Measurements from ENCODE around the gene PCK1.

PCK1 gene

DNA sequence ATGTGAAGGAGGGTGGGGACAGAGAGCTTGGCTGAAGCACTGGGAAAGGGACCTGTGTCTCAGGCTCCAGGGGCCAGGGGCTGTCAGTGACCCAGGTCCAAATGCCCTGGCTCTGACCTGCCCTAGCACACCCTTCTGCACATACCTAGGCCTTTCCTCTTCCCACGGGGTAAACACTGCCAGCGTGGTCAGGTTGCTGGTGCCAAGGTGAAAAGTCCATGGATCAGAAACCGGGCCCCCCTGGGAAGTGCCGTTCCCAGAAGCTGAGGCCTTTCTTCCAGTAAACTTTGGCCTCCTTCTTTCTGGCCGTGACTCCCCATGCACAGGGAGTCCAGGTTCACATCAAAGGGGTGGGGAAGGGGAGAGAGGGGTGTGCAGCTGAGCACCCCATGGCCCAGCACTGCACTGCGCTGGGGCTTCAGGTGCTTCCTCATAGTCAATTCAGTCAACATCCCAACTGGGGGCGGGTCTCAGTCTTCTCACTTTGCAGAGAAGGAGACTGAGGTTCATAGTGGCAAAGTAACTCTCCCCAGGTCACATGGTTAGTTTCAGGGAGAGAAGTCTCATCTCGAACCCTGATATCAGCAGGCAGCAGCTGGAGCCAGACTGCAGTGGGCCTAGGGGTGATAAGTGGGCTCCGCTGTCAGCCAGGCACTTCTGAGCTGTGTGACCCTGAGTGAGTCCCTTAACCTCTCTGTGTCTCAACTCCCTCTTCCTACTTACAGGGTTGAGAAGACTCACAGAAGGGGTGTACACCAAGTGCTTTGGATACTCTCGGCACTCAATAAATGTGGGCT lies 17.0 kb downstream of the PCK1 start:
- DNase-seq: no peak

DNA sequence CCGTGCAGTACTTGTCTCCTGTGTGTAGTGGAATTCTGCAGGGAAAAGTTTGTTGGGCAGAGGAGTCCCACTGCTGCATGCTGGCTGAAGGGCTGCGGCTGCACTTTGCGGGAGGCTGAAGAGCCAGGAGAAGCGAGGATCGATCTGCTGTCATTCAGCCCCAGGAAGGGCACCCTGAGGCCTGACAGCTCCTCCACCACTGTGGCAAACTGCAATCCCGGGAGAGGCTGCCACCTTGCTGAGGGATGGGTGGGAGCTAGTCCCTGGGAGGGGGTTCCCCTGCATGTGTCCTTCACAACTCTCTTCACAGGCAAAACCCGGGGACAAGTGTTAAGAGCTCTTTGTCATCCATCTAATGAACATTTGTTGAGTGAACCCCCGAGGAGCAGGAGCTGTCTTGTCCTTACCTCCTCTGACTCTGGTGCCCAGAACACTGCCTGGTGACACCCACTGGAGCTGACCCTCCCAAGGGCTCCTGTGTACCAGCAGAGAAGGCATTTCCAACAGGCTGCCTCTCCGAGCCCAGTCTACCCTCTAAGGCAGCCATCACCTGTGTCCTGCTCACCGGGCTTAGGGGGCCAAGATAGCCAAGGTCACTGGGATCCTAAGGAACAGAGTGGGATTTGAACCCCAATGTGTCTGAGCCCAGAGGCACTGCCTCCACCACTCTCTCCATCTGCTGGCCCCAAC lies 17.7 kb downstream of the PCK1 start:
- DNase-seq: no peak

DNA sequence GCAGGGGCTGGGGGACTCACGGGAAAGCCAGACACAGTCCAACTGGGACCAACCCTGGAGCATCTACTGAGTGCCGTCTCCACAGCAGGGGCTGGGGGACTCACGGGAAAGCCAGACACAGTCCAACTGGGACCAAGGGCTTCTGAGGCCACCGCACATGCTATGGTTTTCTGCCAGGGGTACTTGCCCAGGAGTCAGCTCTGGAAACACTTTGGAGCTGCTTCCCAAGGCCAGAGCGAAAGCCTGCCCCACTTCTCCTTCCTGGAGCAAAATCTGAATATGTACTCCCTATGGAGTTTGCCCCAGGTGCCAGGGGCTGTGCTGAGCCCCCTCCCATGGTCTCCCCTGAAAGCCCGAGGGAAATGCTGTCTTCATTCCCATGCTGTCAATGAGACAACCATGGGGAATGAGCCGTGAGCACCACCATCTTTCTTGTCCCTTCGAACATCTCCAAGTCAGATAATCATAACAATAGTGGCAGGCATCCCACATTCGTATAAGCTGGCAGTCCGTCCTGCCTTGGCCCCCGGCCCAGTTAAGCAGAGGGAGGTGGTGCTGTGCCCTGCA lies 18.5 kb downstream of the PCK1 start:
- no peak for DNase-seq

DNA sequence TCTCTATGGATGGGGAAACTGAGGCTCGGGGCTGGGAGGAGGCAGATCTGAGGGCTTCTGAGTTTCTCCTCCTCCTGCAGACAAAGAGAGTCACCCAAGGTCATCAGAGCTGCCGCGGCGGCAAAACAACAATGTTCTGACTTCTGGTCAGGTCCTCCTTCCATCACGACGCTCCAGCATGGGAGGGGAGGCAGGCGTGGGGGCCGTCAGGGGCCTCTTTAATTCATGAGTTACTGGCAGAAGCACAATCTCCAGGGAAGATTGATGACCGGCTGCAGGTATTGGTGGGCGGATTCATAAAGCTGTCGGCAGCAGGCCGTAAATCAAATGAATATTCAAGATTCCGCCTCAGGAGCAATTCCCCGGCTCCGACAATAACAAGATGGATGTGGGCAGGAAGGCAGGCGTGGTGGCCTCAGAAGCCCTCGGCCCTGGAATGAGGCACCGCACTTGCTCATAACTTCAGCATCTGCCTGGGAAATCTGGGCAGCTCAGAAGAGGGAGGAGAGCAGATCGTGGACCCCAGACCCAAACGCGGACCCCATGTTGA lies 19.1 kb downstream of the PCK1 start:
- DNase-seq: peak; percentile 28

DNA sequence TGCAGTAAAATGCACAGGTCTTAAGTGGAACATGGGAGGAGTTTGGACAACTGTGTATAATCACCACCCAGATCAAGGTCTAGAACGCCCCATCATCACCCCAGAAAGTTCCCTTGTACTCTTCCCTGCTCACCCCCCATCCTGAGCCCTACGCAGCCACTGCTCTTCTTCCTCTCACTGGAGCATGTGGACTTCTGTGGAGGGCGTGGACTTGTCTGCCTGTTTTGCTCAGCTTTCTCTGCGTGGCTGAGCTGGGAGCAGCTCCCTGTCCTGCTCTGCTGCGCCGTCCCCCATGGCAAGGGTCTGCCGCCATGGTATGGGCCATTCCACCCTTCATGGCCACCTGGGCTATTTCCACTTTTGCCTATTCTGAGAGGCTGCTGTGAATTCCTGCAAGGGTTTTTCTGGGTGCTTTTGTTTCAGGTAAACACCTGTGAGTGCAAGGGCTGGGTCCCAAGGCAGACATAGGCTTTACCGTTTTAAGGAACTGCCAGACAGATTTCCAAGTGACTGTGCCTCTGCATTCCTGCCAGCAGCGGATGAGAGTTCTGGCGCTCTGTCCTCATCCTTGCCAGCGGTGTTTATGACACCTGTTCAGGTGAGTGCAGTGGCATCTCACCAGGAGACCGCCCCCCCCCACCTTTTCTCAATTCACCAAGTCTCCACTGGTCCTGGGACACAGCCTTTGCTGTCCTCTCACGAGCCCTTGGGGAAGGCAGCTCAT lies 19.7 kb downstream of the PCK1 start:
- DNase-seq: no peak

DNA sequence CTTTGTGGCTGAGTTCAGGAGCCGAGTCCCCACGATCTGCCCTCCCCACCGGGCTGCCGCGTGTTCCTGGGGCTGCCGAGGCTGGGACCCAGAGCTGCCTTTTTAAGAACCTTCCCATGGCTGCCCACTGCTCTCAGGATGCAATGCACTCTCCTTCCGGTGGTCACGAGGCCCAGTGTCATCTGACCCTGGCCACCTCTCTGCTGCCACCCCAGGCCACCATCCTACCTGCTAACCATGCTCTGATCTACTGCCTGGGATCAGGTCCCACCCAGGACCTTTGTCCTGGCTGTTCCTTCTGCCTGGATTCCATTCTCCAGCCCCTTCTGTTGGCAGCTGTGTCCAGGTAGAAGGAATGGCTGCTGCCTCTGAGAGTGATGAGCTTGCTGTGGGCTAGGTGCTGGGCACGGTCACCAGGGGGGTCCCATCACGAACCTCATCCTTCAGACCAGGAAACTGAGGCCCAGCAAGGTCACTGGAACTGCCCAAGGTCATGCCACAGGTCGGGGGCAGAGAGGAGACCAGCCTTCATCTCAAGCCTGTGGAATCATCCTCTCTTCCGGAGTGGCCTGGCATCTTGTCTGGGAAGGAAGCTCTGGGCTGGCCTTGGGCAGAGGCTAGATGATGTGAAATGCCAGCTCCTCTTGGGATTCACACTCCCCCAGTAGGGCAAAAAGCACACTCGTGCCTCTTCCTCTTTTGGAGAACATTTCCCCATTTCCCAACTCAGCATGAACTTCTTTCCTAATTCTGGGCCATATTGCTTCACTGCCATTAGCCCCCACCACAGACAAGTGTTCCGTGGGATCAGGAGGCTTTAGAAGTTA lies 20.5 kb downstream of the PCK1 start:
- no peak for DNase-seq

DNA sequence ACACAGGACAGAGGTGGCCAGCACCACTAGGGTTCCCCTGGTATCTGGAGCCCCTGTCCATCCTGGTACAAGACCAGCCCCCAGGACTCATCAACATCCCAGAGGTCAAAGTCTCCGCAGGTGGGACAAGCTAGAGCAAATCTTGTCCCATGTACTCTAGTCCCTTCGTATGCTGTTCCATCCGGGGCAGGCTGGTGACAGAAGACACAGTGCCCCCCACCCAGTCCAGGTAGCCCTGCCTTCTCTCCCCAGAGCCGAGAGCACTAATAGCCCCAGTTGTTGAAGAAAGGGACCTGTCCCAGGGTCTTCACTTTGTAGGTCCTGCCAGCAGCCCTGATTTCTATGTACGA lies 21.1 kb downstream of the PCK1 start:
- no peak for DNase-seq

DNA sequence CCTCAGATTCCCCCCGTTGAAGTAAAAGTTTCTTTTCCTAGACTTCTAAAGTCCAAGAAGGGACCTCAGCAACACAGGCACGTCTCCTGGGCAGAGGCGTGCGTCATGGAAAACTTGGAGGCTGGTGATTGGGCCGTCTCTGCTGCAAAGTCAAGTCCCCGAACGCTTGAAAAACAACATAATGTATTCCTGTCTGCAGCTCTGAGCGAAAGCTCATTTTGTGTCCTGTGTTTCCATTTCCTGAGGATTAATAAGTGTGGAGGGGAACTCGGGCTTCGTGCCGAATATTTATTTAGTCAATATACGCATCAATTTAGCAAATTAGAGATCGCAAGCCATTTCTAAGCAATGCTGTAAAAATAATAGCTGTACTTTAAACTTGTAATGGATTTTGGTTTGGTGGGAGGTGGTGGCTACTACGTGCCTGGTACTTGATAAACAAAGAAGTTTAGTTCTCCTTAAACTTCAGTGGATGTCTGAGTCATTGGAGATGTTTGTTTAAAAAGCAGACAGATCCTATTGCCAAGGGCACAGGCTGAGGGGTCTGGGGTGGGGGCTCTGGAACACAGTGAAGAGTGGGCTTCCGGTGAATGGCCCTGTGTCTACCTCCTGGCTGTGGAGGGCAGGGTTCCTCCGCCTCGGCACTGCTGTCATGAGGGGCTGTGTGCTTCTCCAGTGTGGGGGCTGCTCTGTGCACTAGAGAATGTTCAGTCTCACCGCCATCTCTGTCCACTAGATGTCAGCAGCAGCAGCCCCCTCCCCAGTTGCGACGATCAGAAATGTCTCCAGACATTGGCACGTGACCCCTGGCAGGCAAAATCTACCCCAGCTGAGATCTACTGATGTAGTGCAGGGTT lies 21.8 kb downstream of the PCK1 start:
- no peak for DNase-seq

DNA sequence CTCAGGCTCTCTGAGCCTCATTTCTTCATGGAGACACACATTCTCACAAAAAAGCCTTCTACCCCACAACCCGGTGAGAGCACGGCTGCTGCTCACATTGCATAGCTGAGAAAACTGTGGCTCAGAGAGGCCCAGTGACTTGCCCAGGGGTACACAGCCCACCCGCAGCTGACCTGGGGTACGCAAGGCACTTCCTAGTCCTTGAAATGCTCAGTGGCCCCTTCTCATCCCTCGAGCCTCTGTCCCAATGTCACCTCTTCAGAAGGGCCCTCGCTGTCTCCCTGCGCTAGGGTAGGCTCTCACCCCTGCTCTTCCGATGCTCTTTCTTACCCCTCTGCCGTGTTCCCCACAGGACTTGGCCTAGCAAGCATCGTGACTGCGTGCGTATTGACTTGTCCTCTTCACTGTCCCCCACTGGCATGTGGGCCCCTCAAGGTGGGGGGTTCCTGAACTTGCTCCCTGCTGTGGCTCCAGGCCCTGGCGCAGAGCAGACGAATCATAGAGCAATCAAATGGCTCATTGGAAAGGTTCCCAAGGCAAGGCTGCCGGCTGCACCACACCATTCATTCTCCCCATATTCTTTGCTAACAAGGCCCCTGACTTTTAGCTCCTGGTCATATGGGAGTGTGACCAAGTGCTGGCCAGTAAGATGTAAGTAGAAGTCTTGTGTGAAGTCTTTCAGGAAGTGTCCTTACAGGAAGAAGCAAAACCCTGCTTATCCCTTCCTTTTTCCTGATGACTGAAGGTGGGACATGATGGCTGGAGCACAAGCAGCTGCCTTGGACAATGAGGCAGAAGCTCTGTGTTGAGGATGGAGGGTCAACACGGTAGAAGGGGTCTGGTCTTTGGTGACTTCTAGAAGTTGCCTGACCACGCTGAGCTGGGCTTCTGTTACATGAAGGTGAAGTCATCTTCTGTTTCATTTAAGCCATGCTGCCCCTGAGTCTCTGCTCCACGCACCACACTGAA lies 22.7 kb downstream of the PCK1 start:
- no peak for DNase-seq

DNA sequence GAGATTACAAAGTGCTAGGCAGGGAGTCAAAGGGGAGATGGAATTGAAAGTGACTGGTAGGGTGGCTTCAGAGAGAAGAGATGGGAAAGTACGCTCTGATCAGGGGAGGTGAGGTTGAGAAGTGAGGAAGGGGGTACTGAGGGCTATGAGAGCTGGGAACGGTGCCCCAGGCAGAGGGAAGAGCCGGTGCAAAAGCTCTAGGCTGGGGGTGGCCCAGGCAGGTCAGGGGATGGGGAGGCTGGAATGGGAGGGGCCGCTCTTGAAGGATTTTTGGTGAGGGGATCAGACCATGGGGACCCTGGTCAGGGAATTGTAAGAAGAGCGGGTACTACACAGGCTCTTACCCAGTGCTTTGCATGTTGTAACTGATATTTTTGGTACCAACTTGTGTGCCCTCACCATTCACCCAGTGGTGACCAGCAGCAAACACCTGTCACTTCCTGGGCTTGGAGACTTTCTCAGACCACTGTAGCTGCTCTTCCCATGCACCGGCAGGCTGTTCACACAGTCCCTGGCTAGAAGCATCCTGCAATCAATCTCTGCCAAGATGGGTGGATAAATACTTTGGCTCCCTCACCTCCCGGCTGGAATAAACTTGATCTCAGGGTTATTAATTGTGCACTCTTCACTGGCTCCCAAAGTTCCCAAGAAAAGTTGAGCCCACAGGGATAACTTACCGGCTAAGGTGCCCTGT lies 24.0 kb downstream of the PCK1 start:
- DNase-seq: no peak

DNA sequence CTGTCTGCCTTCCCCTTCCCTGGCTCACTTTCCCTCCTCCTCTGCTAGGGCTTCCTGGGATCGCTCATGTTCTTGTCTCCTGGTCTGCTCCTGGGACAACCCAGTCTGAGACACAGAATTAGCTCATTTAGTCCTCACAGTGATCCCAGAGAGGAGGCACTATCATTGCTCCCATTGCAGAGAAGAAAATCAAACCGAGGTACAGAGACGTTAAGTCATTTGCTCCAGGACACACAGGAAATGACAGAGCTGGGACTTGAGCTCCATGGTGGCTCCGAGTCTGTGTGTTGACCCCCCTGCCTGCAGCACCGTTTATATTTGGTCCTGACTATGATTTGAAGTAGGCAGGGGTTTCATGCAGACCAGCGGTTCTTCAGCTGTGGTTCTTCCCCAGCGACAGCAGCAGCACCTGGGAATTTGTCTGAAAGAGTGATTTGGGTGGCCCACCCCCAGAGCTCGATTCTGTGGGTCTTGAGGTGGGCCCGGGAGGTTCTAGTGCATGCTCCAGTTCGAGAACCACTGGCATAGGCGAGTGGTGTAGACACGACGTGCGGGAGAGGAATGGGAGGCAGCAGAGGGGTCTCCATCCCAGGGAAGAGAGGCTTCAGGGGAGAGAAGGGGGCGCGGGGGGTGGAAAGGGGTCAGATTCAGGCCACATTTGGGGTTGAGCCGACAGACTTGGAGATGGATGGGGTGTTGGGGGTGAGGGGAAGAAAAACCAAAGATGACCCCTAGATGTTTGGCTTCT lies 24.7 kb downstream of the PCK1 start:
- no peak for DNase-seq

DNA sequence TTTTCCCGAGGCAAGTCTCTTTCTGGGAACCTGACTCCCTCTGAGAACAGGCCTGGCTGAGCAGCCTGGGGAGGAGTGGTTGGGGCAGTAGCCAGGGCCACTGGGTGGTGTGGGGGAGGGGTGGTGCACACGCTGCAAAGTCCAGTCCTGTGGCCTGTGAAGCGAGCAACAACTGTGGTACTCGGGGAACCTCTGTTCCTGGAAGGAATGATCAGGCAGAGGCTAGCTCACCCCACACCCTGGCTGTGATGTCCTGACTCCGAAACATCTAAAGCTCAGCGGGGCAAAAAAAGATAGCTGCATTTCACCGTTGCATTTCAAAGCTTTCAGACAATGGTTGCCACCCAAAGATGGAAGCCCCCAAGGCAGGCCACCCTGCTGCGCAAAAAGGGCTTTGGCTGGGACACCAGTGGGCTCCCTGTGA lies 25.5 kb downstream of the PCK1 start:
- DNase-seq: no peak

DNA sequence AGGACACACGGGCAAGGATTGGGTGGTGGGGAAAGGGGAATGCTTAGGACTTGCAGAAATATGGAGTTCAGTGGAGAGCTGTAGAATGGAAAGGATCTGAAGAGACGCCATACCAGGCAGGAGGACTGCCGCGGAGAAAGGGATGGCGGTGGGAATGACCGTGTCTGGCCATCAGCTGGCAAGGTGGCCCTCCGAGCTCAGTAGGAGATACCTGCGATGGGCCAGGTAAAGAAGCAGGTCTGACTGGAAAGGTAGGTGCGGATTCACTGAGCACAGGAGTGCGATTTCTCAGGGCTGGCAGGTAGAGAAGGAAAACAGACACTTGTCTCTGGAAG lies 26.0 kb downstream of the PCK1 start:
- no peak for DNase-seq

DNA sequence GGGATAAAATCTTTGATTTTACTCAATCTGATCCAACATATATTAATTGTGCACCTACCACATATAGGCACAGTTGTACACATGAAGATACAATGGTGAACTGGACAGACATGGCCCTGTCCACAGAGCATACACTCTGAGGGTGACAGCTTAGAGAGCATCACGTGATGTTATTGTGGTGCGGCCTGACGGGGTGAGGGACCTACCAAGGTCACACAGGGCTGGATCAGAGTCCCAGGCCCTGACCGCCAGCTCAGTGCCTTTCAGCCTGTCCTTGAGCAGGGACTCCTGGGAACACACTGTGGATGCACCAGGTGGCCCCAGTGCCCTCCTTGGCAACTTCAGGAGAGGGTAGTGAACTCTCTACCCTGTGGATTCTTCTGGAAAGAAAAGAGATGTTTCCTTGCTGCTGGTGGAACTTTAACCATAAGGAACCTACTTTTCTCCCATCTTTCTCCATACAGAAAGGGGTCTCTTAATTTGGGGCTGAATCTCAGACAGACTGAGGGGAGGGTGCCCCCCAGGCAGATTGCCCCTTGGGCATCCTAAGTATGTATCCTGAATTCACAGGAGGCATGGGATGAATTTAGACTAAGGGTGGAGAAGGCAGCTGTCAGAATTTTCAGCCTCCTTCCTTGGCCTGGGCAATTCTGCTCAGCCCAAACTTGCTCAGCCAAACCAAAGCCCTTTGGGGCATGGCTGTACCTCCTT lies 26.5 kb downstream of the PCK1 start:
- no peak for DNase-seq

DNA sequence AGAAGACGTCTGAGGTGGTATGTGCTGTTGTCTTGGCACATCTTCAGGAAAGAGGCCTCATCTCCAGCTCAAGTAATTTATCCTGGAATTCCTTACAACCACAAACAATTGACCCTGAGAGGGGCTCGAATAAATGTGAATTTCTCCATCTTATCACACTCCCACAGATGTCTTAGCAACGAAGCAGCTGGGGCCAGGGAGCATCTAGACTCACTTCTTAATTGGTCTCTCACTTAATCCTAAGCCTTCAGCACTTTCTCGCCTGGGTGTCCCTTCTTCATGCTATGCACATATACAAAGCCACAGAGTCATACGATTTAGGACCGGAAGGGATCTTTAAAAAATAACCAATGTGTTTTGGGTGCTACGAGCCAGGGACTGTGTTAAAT lies 27.1 kb downstream of the PCK1 start:
- no peak for DNase-seq

DNA sequence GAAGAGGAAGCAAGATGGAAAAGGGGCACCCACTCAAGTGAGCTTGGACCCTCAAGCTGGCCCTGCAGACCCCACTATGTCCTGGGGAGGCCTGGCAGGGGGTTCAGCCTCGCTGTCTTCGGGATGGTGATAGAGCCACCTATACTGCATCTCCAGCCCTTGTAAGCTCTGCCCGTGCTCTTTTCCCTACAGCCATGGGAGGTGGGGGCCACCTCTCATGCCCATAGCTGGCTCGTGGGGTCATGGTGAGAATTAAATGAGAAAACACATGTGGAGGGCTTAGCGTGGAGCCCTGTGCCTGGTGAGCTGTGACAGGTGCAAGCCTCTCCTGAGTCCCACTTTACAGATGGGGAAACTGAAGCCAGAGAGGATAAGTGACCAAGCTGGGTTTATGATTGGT lies 27.7 kb downstream of the PCK1 start:
- no peak for DNase-seq

DNA sequence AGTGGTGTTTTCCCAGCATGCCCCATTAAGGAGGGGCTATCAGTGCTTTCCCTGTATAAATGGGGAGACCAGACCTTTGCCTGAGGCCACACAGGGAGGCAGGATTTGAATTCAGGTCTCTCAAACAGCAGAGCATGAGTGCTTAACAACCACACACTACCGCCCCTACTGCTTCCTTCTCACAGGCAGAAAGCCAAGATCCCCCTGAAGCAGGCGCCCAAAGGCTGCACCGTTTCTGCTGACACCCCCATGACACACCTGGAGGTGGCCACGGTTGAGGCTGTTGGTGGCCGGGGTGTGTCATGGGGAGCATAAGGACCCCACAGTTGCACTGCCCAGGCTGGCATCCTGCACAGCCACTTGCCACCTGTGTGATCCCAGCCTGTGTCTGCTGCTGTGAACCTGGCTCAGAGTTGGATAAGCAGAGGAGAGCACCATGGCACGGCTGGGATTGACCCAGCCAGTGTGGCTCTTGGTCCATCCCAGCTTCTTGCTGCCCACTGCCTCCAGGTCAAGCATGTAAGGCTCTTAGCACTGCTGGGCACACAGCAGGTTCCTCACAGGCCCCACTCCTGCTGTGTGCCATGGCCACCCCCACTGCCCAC lies 28.3 kb downstream of the PCK1 start:
- DNase-seq: no peak
